GM21360 (cell line): ENCODE results near the gene ZNF57.
"Not testable (repeated sequence)": the region's sequence is repeated elsewhere in the genome, so short reads cannot be mapped to it uniquely, and the experiment has no call there.

Experiments used
- ATAC-seq: cut with Tn5 transposase; IDR thresholded peaks from one replicate; pipeline ENCODE4 v1.9.1; 2021; ENCODE audit warnings: mild to moderate bottlenecking, moderate library complexity; ENCODE audit not compliant: unreplicated experiment

Gene ZNF57

DNA sequence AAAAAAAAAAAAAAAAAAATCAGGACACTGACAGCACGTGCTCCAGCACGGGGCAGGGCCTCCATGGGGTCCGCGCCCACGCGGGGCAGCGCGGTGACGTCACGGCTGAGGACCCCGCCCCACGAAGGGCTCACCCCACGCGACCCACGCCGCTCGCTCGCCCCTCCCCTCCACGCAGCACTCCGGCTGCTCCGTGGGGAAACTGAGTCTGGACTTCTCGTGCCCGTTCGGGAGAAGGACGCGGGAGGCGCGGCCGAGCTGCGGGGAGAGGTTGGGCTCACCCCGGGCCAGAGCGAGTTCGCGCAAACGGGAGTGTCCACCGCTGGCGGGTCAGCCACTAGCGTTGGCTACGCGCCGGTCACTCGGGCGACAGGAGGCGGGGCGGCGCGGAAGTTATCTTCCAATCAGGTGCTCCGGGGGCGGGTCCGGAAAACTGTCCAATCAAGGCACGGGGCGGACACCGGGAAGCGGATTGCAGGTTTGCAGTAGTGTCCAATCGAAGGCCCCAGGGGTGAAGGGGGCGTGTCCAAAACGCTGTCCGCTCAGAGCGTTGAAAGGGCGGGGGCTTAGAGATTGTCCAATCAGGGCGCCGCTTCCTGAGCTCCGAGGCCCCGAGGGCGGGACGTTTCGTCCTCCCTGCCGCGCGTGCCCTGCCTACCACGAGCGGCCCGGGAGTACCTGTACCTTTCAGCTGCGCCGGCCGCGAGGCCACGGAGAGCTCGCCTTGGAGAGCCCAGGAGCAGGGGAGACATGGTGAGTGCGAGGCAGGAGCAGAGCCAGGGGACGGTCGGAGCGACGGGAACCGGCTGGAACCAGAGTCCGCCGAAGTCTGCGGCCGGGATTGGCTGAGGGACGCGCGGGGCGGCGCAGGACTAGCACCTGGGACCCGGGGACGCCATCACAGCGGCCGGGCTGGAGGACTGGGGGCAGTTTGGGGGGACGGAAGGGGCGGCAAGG, at the start of gene ZNF57:
TSS of gene ZNF57 (plus strand) at position 633 of the 957 bp plus-strand sequence. CDS start at position 751, 118 bp downstream.
- ATAC-seq = peak; percentile 92

DNA sequence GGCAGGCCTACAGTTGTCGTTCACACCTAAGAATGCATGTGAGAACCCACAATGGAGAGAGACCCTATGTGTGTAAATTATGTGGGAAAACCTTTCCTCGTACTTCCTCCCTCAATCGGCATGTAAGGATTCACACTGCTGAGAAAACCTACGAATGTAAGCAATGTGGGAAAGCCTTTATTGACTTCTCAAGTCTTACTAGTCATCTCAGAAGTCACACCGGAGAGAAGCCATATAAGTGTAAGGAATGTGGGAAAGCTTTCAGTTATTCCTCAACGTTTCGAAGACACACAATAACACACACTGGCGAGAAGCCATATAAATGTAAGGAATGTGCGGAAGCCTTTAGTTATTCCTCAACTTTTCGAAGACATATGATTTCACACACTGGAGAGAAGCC, 48.1 kb upstream of the ZNF57 start:
- ATAC-seq = no peak

DNA sequence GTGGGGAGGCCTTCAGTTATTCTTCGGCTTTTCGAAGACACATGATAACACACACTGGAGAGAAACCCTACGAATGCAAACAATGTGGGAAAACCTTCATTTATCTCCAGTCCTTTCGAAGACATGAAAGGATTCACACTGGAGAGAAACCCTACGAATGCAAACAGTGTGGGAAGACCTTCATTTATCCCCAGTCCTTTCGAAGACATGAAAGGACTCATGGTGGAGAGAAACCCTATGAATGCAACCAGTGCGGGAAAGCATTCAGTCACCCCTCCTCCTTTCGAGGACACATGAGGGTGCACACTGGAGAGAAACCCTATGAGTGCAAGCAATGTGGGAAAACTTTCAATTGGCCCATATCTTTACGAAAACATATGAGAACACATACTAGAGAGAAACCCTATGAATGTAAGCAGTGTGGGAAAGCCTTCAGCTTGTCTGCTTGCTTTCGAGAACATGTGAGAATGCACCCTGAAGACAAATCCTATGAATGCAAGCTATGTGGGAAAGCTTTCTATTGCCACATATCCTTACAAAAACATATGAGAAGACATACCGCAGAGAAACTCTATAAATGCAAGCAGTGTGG, 47.6 kb upstream of the ZNF57 start:
- no peak for ATAC-seq

DNA sequence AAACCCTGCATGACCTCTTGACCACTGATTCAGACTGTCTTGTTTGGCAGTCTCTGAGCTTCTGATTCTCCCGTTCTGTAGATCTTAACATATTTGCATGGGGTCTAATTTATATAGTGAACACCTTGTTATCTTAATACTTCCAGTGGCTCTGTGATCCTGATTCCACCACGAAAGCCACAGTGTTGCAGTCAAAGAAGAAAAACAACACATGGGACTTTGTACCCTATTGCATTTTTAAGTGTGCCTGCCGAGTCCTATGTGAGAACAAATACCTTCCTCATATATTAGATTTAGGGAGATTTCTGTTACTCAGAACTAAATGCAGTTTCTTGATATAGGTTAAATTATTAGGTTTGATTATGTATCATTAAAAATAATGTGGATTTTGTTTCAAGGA, 45.9 kb upstream of the ZNF57 start:
- no peak for ATAC-seq

DNA sequence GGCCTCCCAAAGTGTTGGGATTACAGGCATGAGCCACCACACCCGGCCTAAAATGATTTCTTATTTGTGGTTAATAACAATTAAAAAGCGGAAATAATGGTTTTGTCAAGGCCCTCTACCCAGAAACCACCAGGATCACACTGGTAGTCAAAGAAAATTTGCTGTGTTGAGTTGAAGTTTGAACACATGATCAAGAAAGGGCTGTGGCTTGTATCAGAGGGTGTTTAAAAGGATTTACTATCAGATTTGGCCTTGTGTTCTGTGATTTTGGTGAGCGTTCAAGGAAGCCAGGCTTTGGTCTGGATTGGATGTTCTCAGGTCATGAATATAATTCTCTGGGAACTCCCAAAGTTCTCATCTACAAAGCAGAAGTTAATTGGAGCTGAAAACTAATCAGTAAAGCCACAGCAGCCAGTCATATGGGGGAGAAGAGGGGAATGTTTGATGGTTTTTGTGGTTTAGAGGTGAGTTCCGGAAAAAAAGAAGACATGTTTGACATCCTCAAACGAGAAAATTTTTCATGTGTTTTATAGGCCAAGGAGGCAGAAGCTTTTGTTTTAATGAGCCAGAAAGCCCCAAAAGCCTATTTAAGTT, 44.2 kb upstream of the ZNF57 start:
- ATAC-seq = no peak

DNA sequence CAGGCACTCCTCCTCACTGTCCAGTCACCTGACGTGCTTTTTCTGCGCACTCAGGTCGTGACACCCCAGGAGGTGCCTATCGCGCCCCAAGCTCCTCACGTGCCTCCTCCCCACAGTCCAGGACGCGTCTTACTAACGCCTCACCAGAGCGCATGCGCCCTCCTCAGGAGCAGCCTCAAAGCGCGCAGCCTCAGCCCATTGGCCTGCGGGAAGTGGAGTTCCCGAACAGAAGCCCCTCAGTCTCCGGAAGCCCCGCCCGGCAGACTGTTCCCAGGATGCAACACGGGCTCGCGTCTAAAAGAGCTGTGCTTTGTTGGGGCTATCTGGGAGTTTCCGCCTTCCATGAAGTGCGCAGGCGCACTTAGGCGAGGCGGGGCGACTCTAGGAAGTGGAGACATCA, 41.9 kb upstream of the ZNF57 start:
- ATAC-seq = no peak

DNA sequence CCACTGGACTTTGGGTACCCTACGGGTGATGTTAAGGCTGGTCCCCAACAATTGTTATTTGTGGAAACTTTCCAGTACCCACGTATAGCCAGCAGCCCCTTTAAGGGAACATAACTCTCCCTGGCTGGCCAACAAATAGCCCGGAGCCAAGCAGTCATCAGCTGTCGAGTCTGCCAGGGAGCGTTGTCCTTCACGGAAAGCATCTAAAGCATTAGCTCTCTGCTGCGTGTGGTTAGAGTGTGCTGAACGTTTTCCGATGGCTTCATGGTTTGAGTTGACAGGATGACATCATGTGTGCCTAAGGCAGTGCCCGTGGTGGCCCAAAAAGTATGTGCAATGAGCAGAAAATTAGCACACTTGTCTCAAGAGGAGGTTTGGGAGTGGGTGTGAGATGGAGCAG, 36.9 kb upstream of the ZNF57 start:
- no peak for ATAC-seq

DNA sequence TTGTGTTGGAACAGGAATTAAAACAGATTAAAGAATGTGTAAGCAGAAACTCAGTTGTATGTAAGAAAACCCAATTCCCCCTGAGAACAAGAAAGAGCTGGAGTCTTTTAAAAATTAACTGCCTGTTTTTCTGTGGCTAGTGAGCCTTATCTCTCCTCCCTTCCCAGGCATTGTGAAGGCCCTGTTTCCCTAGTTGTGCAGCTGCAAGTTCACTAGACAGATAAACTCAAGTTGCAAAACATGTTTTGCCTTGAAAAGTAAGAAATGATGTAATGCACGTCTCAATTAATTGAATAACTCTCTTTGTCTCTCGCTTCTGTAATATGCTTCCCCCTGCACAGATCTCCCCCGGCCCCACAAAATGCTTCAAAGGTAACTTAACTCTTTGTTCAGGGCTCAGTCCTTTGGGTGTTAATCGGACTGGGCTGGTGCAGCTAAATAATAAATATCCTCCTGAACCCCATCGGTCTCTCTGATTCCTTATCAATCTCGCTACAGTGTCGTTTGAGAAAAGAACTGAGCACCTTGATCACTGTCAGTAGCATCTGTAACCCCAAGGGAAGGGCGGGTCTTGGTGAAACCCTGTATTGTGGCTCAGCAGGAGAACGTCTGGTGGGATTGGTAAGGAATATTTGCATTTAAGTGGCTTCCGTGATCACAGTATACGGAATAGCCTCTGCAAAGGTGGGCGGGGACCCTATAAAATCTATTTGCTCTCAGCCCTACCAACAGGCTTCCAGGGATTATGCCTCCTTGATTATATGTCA, 35.2 kb upstream of the ZNF57 start:
- no peak for ATAC-seq

DNA sequence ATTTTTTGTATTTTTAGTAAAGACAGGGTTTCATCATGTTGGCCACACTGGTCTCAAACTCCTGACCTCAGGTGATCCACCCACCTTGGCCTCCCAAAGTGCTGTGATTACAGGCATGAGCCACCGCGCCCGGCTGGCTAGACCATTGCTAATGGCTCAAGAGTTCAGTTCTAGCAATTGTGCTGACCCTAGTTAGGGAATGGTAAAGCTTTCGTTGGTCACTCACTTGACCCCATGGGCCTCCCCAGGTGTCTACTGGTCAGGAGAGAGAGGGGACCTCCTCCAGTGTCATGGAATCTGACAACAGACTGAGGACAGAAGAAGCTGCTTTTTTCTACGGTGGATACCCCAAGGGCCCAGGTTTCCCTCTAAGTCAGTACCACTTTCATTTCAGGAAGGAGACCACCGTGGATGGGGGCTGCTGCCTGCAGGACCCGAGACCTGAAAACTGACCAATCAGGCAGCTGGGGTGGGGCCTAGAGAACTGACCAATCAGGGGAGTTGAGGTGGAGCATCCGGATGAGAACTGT, 34.2 kb upstream of the ZNF57 start:
- ATAC-seq = no peak

DNA sequence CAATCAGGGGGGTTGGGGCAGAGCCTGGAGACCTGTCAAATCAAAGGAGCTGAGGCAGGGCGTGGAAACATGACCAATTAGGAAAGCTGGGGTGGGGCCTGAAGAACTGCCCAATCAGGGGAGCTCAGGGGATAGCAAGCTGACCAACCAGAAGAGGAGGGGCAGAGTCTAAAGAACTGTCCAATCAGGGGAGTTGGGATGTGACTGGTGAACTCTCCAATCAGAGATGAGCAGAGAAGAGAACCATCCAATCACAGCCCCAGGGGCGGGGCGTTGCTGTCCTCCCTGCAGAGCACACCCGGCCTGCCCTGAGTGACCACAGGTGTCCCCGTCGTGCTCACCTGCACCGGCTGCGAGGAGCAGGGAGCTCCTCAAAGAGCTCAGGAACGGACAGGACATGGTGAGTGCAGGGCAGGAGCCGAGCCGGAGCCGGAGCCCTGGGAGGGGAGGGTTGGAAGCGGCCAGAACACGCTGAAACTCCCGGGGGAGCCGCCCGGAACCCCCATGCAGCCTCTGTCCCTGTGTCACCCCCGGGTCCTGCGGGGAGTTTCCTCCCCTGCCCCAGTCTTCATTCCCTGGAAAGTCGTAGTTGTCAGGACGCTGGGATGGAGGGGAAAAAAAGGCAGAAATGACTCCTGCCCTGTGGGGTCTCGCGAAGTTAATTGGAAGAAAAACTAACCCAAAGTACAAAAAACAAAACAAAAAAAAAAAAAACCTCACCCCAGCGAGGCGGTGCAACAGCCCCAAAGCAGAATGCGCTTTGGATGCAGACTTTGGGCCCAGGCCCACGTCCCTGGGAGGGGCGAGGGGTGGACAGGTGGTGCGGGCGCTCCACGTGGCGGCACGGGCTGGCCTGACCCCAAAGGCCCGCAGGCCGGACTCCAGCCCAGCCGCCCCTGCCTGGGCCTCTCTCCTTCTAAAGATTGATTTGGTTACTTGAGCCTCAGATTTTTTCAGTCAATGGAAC, 33.4 kb upstream of the ZNF57 start, which contains the start of gene ZNF556:
TSS of gene ZNF556 (plus strand) at position 311 of the 967 bp plus-strand sequence. CDS start at position 398, 87 bp downstream.
- no peak for ATAC-seq

DNA sequence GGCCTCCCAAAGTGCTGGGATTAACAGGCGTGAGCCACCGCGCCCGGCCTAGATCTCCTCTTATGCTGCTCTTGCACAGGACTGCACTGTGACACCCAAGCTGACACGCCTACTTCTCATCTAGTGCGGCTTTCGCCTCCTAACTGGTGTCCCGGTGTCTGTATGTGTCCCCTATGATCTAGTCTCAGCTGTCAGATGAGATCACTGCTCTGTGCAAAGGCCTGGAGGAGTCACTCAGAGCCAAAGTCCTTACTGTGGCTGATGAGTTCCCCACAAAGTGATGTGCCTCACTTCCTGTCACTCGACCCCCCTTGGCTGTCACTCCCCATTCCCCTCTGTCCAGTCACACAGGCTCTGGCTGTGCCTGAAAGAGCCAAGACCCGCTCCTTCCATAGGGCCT, 31.1 kb upstream of the ZNF57 start:
- no peak for ATAC-seq

DNA sequence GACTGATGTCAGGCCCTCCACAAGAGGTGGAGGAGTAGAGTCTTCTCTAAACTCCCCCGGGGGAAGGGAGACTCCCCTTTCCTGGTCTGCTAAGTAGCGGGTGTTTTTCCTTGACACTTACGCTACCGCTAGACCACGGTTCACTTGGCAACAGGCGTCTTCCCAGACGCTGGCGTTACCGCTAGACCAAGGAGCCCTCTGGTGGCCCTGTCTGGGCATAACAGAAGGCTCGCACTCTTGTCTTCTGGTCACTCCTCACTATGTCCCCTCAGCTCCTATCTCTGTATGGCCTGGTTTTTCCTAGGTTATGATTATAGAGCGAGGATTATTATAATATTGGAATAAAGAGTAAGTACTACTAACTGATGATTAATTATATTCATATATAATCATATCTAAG, 28.6 kb upstream of the ZNF57 start:
- ATAC-seq = not testable (repeated sequence)

DNA sequence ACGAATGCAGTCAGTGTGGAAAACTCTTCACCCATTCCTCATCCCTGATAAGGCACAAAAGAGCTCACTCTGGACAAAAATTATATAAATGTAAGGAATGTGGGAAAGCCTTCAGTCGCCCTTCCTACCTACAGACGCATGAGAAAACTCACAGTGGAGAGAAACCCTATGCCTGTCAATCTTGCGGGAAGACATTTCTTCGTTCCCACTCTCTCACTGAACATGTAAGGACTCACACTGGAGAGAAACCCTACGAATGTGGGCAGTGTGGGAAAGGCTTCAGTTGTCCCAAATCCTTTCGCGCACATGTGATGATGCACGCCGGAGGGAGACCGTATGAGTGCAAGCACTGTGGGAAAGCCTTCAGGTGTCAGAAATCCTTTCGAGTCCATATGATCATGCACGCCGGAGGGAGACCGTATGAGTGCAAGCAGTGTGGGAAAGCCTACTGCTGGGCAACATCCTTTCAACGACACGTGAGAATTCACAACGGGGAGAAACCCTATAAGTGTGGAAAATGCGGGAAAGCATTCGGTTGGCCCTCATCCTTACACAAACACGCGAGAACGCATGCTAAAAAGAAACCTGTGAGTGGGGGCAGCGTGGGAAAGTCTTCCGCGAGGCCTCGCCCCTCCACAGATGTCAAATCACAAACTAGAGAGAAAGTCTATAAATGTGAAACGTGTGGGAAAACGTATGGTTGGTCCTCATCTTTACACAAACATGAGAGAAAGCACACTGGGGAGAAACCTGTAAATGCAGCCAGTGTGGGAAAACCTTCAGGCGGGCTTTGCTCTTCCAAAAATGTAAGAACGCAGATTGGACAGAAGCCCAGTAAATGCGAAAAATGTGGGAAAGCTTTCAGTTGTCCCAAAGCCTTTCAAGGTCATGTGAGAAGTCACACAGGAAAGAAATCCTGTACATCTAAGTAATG, 23.1 kb upstream of the ZNF57 start:
- no peak for ATAC-seq

DNA sequence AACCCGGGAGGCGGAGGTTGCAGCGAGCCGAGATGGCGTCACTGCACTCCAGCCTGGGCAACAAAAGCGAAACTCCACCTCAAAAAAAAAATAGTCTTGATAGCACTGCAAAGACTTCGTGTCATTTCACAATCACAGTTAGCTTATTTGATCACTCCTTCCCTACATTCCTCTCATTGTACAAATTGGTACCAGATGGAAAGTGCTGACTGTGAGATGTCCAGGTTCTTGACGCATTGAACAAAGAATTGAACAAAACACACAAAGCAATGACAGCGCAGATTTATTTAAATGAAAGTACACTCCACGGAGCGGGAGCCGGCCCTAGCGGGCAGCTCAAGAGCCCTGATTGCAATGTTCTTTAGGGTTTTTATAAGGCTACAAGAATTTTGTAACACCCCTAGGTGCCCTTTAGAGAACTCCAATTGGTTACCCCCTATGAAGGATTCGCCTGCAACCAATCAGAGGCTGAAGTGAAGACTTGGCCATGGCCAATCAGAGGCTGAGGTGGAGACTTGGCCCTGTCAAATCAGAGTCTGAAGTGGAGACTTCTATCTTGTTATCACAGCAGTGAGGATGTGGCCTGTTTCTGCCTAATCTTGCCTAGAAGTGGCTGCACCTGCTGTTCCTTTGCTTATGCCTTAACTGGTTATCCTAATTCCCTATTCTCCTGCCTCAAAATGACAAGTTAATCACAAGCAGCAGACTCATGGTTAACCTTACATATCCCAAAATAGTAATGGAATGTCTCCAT, 16.9 kb upstream of the ZNF57 start:
- ATAC-seq = no peak

DNA sequence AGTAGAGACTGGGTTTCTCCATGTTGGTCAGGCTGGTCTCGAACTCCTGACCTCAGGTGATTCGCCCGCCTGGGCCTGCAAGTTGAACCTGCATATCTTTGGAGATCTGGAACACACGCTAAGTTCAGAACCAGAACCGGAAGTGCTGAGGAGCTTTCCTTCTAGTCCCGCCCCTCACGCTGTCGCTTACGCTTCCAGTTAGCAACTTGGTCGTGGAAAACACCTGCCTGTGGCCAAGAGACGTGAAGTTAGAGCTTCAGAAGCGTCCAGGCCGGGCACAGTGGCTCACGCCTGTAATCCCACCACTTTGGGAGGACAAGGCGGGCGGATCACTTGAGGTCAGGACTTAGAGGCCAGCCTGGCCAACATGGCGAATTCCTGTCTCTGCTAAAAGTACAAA, 15.0 kb upstream of the ZNF57 start:
- ATAC-seq = no peak

DNA sequence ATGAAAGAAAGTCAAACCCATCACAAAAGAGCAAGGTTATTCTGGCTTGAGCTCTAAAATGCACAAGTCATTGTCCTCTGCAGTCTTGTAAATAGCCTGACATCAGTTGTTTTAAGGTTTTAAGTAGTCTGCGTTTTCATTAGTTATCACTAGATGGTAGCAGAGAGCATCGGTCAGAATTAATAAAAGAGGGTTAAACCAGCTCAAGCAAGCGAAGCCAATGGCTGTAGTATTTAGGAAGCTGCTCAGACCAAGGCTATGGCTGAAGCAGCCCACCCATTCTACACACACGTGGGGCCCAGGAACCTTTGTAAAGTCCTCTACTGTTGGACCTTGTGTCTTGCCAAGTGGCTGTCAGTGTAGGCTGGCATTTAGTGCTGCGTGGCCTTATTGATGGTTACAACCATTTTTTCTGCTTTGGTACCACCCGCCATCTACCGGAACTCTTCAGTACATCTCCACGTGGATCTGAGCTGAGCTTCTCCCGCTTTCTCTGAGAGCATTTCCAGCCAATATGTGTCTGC, 13.3 kb upstream of the ZNF57 start:
- no peak for ATAC-seq

DNA sequence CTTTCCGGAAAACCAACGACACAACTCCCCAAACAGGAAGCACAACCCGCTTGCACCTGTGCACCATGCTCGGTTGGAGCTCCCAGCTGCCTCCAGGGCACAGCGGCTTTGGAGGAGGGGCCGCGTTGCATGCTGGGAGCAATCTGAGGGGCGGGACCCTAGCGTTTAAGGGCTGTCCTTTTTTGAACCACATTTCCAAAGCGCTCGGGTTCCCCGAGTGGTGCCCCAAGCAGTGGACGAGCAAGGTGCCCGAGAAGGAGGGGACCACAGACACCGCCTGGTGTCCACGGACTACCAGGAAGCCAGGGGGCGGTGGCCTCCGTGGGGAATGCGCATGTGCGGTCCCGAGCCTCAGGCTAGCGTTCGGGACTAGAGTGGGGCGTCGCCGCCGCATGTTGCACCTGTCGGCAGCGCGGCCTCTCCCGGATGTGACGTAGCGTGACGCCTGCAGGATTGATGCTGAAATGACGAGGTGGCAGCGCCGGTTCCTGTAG, 11.9 kb upstream of the ZNF57 start:
- ATAC-seq = no peak
